Karpas-422 (cell line): Measurements from ENCODE around the gene MTMR3. TPM values are rescaled to one million over a fixed set of nuclear protein-coding genes. Genes with fewer than 3 reads are reported as not detected.
A peak's percentile ranks its signal among the peaks of the same experiment; 100 is the strongest.

Source experiments
- DNase-seq: peaks from one replicate; pipeline ENCODE4 v3.0.0-alpha.2; 2015
- H2AFZ ChIP-seq: fragments of 200-600 bp; sonication (generic); 2 replicates; pipeline ENCODE4 v1.6.1; 2014; ENCODE audit warnings: antibody characterized with exemption, low read length, mixed read lengths
- H3K27ac ChIP-seq: fragments of 200-600 bp; sonication (generic); 2 replicates; pipeline ENCODE4 v1.5.1; 2014; ENCODE audit warnings: mild to moderate bottlenecking, low read length, moderate library complexity
- H3K27me3 ChIP-seq: fragments of 200-600 bp; sonication (generic); 2 replicates; pipeline ENCODE4 v1.6.1; 2014; ENCODE audit warnings: low read length, mixed read lengths
- H3K36me3 ChIP-seq: fragments of 200-600 bp; sonication (generic); 2 replicates; pipeline ENCODE4 v1.6.1; 2014; ENCODE audit warnings: low read length, mixed read lengths; ENCODE audit not compliant: insufficient read depth
- H3K4me1 ChIP-seq: fragments of 200-600 bp; sonication (generic); 2 replicates; pipeline ENCODE4 v1.6.1; 2014; ENCODE audit warnings: mild to moderate bottlenecking, low read length, mixed read lengths
- H3K4me2 ChIP-seq: fragments of 200-600 bp; sonication (generic); 2 replicates; pipeline ENCODE4 v1.6.1; 2014; ENCODE audit warnings: low read length, low read depth, mild to moderate bottlenecking; ENCODE audit not compliant: poor library complexity, severe bottlenecking
- H3K4me3 ChIP-seq: fragments of 200-600 bp; sonication (generic); 2 replicates; pipeline ENCODE4 v1.5.1; 2014; ENCODE audit warnings: mild to moderate bottlenecking, antibody characterized with exemption, low read length, mixed read lengths
- H3K79me2 ChIP-seq: fragments of 200-600 bp; sonication (generic); 2 replicates; pipeline ENCODE4 v1.6.1; 2014; ENCODE audit warnings: mild to moderate bottlenecking, low read length, mixed read lengths
- H3K9ac ChIP-seq: fragments of 200-600 bp; sonication (generic); 2 replicates; pipeline ENCODE4 v1.6.0; 2014; ENCODE audit warnings: low read length
- H3K9me2 ChIP-seq: fragments of 200-600 bp; sonication (generic), shearing (Covaris generic); replicated peaks from 2 replicates; pipeline ENCODE4 v1.6.0; 2014; ENCODE audit warnings: mild to moderate bottlenecking, low read length, moderate library complexity; ENCODE audit not compliant: insufficient read depth
- H3K9me3 ChIP-seq: fragments of 300-700, 200-600 bp; sonication (generic); 2 replicates; pipeline ENCODE4 v1.6.1; 2014; ENCODE audit warnings: low read length, mixed read lengths
- H4K20me1 ChIP-seq: fragments of 200-600 bp; sonication (generic); 2 replicates; pipeline ENCODE4 v1.6.1; 2014; ENCODE audit warnings: mild to moderate bottlenecking, antibody characterized with exemption, low read length, low read depth; ENCODE audit not compliant: insufficient read depth
- total RNA-seq: library from RNA; depleted of rRNA; stranded (reverse); fragments of >200 nt; shearing (Covaris generic); gene quantifications from 2 replicates; pipeline ENCODE4 v1.2.3, GENCODE V29; 2014; ENCODE audit warnings: low replicate concordance

Gene MTMR3
- total RNA-seq, 1 experiment from 2014 or later = 11.3 TPM

DNA sequence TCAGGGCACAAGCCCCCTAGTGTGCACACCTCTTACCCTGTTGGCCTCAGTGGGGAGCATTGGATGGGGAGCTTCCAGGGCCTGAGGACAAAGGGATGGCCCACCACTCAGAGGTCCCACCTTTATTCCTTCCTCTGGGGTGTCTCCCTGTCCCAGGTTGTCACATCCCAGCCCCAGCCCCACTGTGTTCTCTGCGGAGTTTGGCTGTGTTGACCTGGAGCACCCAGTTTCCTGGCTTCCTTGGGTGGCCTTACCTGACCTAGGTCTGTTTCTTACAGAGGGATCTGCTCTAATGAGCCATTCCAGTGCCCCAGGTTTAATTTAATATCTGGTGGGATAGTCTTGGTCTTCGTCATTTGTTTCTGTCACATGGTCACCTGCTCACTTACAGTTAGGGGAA lies 158.5 kb downstream of the MTMR3 start:
- Histone ChIP-seq H3K4me1 (no peaks in the 10 kb centered on the region), H3K27me3 (no peaks in the 10 kb centered on the region), H3K9me3 (no peaks in the 10 kb centered on the region), H3K9ac (no peak overlapping the region), H4K20me1 (no peaks in the 10 kb centered on the region), H3K79me2 (no peaks in the 10 kb centered on the region), H3K27ac (no peak overlapping the region), H2AFZ (no peak overlapping the region), H3K9me2 (no peaks in the 10 kb centered on the region), H3K36me3 (no peaks in the 10 kb centered on the region), H3K4me3 (no peak overlapping the region), H3K4me2 (no peak overlapping the region)
- DNase-seq = no peak

DNA sequence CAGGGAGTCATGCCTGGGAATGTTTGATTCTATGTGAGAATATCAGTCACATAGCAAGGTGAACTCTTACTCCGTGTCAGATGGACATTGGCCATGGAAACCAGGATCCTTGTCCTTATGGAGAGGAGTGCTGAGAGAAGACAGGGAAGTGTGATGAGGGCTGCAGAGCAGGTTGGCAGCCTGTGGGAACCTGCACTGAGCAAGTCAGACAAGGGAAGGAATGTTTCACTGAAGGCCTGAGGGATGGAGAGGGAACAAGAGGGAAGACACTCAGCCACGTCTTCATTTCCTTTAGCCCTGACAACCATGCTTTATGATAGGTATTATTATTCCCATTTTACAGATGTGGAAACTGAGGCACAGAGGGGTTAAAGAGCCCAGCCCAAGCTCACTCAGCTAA lies 158.9 kb downstream of the MTMR3 start:
- H3K4me1 ChIP-seq = no peaks in the 10 kb centered on the region
- no peak overlapping the region for H3K9ac ChIP-seq
- no peak overlapping the region for H3K27ac ChIP-seq

DNA sequence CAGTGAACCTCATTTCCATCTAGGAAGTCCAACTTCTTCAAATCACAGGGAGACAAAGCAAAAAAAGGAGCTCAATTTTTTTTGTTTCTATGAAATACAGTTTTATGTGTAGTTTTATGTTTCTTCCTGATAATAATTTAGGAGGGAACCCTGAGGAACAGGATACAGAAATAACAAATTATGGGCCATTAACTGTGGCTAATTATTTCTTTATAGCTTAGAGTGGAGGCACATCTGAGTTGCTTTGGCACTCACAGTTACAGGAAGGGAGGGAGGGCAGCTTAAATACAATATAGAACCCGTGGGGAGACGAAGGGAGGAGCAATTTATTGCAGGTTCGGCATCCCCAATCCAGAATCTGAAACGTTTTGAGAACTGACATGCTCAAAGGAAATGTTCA lies 160.2 kb downstream of the MTMR3 start:
- Histone ChIP-seq H3K9me2 (no peaks in the 10 kb centered on the region), H3K4me2 (no peak overlapping the region), H3K9ac (no peak overlapping the region), H3K4me3 (no peak overlapping the region), H3K36me3 (no peaks in the 10 kb centered on the region), H2AFZ (no peak overlapping the region), H4K20me1 (no peaks in the 10 kb centered on the region), H3K79me2 (no peaks in the 10 kb centered on the region), H3K9me3 (no peaks in the 10 kb centered on the region), H3K27me3 (no peaks in the 10 kb centered on the region), H3K4me1 (no peaks in the 10 kb centered on the region), H3K27ac (no peak overlapping the region)
- DNase-seq = no peak

More for the DNA sequence above, 158.9 kb downstream of the MTMR3 start:
- Histone ChIP-seq H3K4me2 (no peak overlapping the region), H4K20me1 (no peaks in the 10 kb centered on the region), H3K9me2 (no peaks in the 10 kb centered on the region), H2AFZ (no peak overlapping the region), H3K27me3 (no peaks in the 10 kb centered on the region), H3K4me3 (no peak overlapping the region), H3K9me3 (no peaks in the 10 kb centered on the region), H3K79me2 (no peaks in the 10 kb centered on the region), H3K36me3 (no peaks in the 10 kb centered on the region)
- DNase-seq = no peak

DNA sequence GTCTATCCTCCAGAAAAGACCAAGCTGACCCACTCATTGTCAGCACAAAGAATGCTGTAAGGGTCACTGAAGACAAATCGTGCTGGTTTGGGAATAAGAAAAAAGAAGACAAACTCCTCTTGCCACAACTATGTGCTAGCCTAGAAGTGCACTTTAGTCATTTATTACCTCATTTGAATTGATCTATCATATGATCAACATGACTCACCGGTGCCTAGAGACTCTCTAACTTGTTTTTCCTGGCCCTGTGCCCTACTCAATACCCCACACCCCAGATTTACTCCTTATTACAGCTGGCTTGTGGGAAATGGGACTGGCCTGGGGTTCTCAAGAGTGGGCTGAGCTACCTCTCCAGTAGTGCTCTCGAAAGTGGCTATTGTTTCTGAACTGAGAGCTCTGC lies 161.4 kb downstream of the MTMR3 start:
- Histone ChIP-seq H3K4me3 (no peak overlapping the region), H3K9me2 (no peaks in the 10 kb centered on the region), H2AFZ (no peak overlapping the region), H3K4me1 (no peaks in the 10 kb centered on the region), H3K9ac (no peak overlapping the region), H3K27ac (no peak overlapping the region), H4K20me1 (no peaks in the 10 kb centered on the region), H3K4me2 (no peak overlapping the region), H3K9me3 (no peaks in the 10 kb centered on the region), H3K79me2 (no peaks in the 10 kb centered on the region), H3K36me3 (no peaks in the 10 kb centered on the region), H3K27me3 (no peaks in the 10 kb centered on the region)
- no peak for DNase-seq

DNA sequence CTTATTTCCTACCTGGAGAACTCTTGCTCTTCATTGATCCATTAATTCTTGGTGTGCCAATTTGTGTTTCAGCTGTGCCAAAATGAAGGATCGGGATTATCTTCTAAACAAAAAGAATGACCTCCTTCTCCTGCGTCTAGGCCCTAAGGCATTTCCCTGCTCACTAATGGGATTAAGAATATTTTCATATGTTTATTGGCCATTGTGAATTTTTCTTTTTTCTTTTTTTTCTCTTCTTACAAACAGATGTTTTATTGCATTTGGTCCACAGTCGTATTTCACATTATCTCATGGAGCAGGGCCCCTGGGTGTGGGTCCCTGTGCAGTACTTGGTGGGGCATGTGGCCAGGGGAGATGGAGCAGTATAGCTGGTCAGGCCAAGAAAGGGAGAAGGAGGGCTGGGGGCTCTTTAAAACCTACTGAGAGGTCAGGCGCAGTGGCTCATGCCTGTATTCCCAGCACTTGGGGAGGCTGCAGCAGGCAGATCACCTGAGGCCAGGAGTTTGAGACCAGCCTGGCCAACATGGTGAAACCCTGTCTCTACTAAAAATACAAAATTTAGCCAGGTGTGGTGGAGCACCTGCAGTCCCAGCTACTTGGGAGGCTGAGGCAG lies 162.0 kb downstream of the MTMR3 start:
- Histone ChIP-seq H3K79me2 (no peaks in the 10 kb centered on the region), H2AFZ (no peak overlapping the region), H4K20me1 (no peaks in the 10 kb centered on the region), H3K9ac (no peak overlapping the region), H3K9me2 (no peaks in the 10 kb centered on the region), H3K4me1 (no peaks in the 10 kb centered on the region), H3K27me3 (no peaks in the 10 kb centered on the region), H3K4me2 (no peak overlapping the region), H3K27ac (no peak overlapping the region), H3K4me3 (no peak overlapping the region), H3K36me3 (no peaks in the 10 kb centered on the region), H3K9me3 (no peaks in the 10 kb centered on the region)
- no peak for DNase-seq

DNA sequence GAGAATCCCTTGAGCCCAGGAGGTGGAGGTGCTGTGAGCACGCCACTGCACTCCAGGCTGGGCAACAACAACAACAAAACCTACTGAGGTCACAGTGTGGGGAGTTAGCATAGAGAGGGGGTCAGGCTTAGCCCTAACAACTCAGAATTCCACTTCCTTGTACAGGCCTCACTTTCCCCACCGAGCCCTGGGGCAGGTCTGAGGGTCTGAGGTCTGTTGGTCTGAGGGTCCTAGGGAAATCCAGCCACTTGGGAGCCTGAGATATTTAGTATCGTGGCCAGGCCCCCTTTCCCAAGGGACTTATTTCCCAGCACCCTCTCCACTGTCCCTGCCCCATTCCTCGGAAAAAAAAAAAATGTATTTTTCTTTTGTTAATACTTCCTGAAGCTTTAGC lies 162.5 kb downstream of the MTMR3 start:
- no peaks in the 10 kb centered on the region for H3K27me3 ChIP-seq
- H3K9me3 ChIP-seq = no peaks in the 10 kb centered on the region
- no peak overlapping the region for H2AFZ ChIP-seq
- no peak overlapping the region for H3K9ac ChIP-seq
- no peak overlapping the region for H3K27ac ChIP-seq
- no peaks in the 10 kb centered on the region for H3K9me2 ChIP-seq
- H3K4me1 ChIP-seq = no peaks in the 10 kb centered on the region
- no peaks in the 10 kb centered on the region for H3K79me2 ChIP-seq
- no peak overlapping the region for H3K4me2 ChIP-seq
- no peaks in the 10 kb centered on the region for H4K20me1 ChIP-seq
- no peak for DNase-seq
- H3K4me3 ChIP-seq = no peak overlapping the region
- no peaks in the 10 kb centered on the region for H3K36me3 ChIP-seq

DNA sequence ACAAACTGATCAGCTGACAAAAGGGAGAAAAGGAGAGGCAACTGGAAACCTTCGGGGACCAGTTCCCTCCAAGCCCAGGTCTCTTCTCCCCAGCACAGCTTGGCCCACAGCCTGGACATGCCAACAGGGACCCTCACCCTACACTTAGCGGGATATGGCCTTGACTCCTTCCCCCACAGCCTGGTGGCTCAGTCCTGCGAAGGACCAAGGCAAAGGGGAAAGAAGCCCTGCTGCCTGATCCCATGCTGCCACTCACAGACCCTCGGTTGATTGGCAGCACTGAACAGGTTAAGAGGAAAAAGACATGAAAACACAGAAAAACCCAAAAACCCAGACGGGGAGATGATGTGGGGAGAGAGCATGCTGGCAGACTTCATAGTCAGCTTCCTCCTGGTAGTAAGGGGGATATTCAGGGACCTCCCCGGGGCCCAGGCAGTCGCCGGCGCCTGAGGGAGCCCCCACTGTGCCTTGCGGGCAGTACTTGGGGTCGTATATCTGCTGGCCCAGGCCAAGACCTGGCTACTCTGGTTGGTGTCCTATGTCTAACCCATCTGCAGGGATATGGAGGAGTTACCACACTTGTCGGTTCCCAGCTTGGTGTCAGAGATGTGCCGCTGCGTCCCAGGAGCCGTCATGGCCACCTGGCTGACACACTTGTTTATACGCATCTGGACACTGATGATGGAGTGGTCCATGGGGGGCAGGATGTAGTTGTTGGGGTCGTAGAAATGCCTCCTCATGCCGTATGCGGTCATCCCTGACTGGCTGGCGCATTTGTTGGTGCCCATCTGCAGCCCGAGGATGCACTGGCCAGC lies 163.1 kb downstream of the MTMR3 start:
- H3K4me1 ChIP-seq = no peaks in the 10 kb centered on the region
- H3K4me3 ChIP-seq = no peak overlapping the region
- no peak overlapping the region for H2AFZ ChIP-seq
- H3K9me3 ChIP-seq = no peaks in the 10 kb centered on the region
- H3K36me3 ChIP-seq = no peaks in the 10 kb centered on the region
- H3K9ac ChIP-seq = no peak overlapping the region
- no peaks in the 10 kb centered on the region for H4K20me1 ChIP-seq
- no peaks in the 10 kb centered on the region for H3K9me2 ChIP-seq
- DNase-seq = no peak
- no peak overlapping the region for H3K27ac ChIP-seq
- H3K27me3 ChIP-seq = no peaks in the 10 kb centered on the region
- no peaks in the 10 kb centered on the region for H3K79me2 ChIP-seq
- no peak overlapping the region for H3K4me2 ChIP-seq

DNA sequence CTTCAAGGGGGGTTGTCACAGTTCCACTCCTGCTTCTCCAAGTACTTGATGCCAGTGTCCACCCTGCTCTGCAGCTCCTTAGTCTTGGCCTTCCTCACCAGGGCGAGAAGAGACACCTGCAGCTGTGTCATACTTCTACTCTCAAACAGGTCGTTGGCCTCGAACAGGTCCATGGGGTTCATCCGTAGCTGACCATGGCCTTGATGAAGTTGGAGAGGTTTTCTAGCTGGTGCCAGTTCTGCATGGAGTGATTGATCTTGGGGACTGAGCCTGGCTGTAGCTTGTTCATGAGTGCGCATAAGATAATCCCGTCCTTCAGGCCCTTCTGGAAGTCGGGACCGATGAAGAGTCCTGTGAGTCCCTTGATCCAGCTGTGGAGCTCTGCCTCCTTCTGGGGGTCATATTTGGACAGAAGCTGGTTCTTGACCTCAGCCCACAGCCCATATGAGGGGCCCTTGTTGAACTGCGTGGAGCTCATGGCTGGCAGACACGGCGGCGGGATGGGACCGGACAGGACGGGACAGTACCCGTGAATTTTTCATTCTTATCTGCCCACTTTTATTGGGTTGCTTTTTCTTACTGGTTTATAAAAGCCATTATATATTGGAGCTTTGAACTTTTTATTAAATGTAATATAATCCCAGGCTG lies 163.9 kb downstream of the MTMR3 start:
- Histone ChIP-seq H3K4me2 (peak overlapping the region; percentile 16), H3K27ac (no peak overlapping the region), H3K79me2 (no peaks in the 10 kb centered on the region)

More for the DNA sequence above, 163.9 kb downstream of the MTMR3 start:
- Histone ChIP-seq H3K9me2 (no peaks in the 10 kb centered on the region), H3K9ac (no peak overlapping the region), H4K20me1 (no peaks in the 10 kb centered on the region), H3K4me1 (no peaks in the 10 kb centered on the region), H3K27me3 (no peaks in the 10 kb centered on the region), H2AFZ (no peak overlapping the region), H3K9me3 (no peaks in the 10 kb centered on the region), H3K36me3 (no peaks in the 10 kb centered on the region), H3K4me3 (no peak overlapping the region)
- no peak for DNase-seq
